ENCODE data around the gene NUDT15.
"Not testable (repeated sequence)": the region's sequence is repeated elsewhere in the genome, so short reads cannot be mapped to it uniquely, and the experiment has no call there.

The NUDT15 gene

DNA sequence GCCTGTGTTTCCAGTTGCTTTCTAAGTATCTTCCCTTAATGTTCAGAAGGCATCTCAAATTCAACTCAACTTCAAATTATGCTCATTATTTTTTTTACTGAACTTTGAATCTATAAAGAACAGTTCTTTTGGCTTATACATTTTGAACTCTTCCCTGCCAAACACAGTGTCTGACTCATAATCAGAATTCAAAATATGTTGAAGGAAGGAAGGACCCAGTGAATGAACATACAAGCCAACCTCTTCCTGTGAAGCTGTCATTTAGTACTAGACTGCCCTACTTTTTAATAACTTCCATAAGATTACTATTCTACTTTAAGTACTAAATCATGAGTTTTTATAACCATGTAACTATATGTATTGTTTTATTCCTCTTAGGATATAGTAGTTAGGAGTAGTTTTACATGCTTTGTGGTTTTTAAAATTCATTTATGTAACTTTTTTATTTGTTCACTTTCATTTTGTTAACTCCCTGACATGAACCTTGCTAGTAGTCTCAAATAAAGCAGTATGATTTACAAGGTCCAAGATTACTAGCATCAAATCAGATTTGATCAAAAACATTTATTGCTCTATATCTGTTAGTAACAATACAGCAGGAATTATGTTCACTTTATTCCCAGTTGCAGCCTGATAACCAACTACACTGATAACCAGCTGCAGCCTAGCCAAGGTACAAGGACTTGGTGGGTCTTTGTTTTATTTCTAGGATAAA is 6.4 kb downstream of the NUDT15 start:
- DNase-seq = no peak

- no peak for DNase-seq
Observed at GRCh38 chr13:48050550-48050949, 13.0 kb downstream of the NUDT15 start.

DNA sequence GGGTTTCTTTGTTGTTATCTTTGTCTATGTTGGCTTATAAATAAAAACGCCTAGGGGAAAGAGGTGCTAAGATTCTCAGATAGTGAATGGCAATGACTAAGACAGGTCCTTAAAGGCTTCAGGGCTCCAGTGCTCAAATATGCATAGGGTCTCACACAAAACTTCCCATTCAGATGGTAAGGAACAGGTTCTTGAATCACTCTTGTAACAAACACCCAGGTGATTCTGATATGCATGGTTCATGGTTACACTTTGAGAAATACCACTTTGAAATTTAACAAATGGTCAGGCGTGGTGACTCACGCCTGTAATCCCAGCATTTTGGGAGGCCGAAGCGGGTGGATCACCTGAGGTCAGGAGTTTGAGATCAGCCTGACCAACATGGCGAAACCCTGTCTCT is 17.1 kb downstream of the NUDT15 start:
- no peak for DNase-seq

- no peak for DNase-seq
Observed at GRCh38 chr13:48055712-48056111, 18.2 kb downstream of the NUDT15 start.

- DNase-seq = not testable (repeated sequence)
Observed at GRCh38 chr13:48058536-48058935, 21.0 kb downstream of the NUDT15 start.

- DNase-seq = not testable (repeated sequence)
Observed at GRCh38 chr13:48059951-48060350, 22.4 kb downstream of the NUDT15 start.

- peak in 1 of 2 experiments; percentile 20 for DNase-seq
Observed at GRCh38 chr13:48066310-48066989, 28.9 kb downstream of the NUDT15 start.

GRCh38 chr13:48068036-48068435 is 30.5 kb downstream of the NUDT15 start:
- no peak for DNase-seq

GRCh38 chr13:48068952-48069351 is 31.4 kb downstream of the NUDT15 start:
- no peak for DNase-seq

GRCh38 chr13:48069573-48069972 is 32.0 kb downstream of the NUDT15 start:
- DNase-seq = no peak

DNA sequence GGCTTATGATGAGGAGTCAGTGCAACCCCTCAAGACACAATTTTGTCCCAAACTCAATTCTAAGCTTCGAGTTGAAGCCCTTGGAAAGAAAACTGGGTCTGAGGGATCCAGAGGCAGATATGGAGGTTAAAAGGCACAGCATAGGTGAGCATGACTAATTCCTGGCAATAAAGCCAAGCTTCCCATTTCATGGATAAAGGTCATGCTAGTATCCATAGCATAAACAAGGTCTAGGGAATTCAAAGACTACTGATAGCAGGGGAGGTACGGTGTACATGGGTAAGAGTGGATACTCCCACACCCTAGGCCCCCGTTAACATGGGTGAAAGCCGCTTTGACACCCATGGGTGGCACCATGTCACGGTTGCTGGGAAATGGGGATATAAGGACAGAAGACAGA is 33.4 kb downstream of the NUDT15 start:
- DNase-seq = no peak

GRCh38 chr13:48072304-48072703 is 34.8 kb downstream of the NUDT15 start:
- peak in 1 of 2 experiments; percentile 16 for DNase-seq

- no peak for DNase-seq
Observed at GRCh38 chr13:48072787-48073186, 35.3 kb downstream of the NUDT15 start.

GRCh38 chr13:48074006-48074405 is 36.5 kb downstream of the NUDT15 start:
- no peak for DNase-seq

DNA sequence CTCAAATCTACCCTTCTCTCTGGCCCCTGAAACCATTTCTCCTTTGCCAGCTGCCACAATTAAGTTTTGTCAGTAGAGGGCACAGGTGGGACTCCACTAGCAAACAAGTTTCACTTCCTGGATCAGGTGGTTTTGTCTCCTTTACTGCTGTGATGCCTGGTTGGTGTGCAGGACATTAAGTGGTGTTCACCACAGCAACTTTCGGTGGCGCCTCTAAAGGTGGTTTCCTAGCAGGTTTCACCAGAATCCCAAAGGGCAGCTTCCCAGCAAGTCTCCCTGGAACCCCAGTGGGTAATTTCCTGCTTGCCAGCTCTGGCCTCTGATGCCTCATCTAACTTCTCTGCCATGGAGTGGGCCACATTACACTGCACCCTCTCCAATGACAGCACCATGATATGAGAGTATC is 40.7 kb downstream of the NUDT15 start:
- peak in 1 of 2 experiments; percentile 23 for DNase-seq

DNA sequence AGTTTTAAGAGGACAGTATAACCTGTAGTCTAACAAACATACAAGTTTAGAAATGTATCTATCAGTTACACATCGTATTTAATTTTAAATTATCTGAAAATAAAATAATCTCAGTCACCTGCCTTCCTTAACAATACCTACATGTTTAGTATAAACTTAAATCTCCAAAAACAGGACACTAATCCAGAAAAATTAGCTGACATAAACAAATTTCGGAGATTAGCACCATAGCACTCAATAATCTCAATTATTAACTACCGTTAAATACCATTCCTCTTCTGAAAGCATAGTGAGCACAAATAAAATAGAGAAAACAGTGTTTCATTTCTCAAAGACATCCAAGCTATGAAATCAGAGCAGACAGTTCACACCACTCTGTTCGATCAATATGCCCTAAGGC is 44.2 kb downstream of the NUDT15 start:
- DNase-seq = no peak

DNA sequence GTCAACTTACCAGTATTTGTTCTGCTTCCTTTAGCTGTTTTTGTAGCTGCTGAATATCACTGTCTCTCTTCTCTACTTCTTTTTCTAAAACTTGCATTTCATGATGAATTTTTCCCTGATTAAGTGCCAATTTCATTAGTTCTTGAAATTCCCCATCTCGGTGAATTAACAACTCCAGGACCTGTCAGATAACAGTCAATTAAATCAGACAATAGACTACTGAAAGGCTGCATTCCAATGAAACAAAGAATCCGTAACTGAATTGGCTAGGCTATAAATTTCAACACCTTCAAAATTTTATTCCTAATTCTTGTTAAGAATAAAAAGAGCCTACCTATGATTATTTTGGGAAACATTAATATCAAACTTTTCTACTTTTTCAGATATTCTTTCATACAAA is 48.7 kb downstream of the NUDT15 start:
- DNase-seq = no peak

GRCh38 chr13:48093588-48093987 is 56.1 kb downstream of the NUDT15 start:
- DNase-seq = no peak

- no peak for DNase-seq
Observed at GRCh38 chr13:48094404-48094780, 56.9 kb downstream of the NUDT15 start.

- peak; percentile 89 to 97 for DNase-seq
Observed at GRCh38 chr13:48094781-48095502, 57.4 kb downstream of the NUDT15 start, which contains the start of gene MED4. TSS of gene MED4 (minus strand) at chr13:48095104. CDS start at chr13:48095078, 26 bp downstream.

DNA sequence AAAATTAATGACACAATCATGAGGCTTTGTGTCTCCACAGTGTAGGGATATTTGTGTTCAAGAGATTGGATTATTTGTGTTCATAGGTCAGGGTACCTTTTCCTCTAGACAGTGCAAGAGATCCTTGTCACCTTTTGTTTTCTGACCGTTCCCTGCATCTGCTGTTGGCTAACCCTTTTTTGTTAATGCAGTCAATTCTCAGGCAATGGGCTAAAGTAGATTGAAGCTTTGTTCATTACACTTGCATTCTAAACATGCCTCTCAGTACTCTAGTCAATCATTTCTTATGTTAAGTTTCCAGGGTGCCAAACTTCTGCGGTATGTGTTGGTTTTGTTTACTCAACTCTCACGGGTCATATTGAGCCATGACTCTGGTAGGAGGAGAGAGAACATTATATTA is 59.1 kb downstream of the NUDT15 start:
- DNase-seq = no peak

All from NCI-H526 (cell line).